HG03175 (cell line): ENCODE data around the gene GLT8D2.

Source experiments
- ATAC-seq: cut with Tn5 transposase; IDR thresholded peaks from one replicate; pipeline ENCODE4 v1.9.1; 2021; ENCODE audit warnings: mild to moderate bottlenecking, moderate library complexity; ENCODE audit not compliant: unreplicated experiment

GLT8D2 gene

DNA sequence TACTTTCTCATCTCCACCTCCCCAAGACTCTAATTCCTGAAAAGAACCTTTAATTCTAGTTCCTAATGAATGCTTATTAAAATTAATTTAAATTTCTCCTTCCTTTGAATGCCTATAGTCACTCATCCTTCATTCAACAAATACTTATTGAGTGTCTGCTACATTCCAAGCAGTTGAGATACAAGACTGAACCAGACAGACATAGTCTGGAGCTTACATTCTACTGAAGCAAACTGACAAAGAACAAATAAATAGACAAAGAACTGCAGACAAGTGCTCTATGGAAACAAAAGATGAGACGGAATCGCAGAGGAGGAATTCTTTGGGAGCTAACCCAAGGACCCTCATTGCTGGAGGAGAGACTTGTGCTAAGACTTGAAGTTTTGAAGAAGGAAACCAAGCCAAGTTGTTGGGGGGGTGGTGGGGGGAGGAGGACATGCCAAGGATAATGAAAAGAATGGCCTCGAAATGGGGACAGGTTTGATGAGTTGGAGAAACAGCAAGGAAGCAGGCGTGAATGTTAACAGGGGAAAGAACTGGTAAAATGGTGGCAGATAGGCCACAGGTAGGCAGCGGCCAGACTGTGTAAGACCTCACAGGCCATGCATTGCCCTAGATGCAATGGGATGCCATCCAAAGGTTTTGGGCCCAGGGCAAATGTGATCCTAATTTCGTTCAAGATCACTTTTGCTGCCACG, 94.0 kb downstream of the GLT8D2 start:
- ATAC-seq = no peak

DNA sequence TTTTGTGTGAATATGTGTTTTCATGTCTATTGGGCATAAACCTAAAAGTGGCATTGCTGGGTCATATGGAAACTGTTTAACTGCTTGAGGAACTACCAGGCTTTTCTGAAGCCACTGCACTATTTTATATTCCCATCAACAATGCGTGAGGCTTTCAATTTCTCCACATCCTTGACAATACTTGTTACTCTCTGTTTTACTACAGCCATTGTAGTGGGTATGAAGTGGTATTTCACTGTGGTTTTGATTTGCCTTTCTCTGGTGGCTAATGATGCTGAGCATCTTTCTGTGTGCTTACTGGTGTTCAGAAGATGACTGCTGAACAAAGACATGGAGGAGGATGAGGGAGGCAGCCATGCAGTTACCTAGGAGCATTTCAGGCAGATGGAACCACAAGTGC, 97.5 kb downstream of the GLT8D2 start:
- ATAC-seq = no peak

DNA sequence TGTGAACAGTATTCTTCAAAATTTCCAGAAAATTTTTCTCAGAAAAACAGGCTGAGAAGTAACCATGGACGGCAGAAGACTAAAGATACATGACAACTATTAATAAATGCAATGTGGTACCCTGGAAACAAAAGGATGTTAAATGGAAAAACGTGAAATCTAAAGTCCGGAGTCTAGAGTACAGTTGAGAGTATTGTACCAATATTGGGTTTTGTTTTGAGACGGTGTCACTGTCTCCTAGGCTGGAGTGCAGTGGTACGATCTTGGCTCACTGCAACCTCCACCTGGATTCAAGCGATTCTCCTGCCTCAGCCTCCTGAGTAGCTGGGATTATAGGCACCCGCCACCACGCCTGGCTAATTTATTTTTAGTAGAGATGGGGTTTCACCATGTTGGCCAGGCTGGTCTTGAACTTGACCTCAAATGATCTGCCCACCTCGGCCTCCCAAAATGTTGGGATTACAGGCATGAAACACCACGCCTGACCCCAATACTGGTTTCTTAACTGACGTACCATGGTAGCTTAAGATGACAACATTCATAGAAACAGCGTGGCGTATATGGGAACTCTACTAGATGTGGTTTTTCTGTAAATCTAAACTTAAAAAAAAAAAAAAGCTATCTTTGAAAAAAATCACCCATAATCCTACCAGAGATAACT, 101.1 kb downstream of the GLT8D2 start:
- ATAC-seq = no peak

DNA sequence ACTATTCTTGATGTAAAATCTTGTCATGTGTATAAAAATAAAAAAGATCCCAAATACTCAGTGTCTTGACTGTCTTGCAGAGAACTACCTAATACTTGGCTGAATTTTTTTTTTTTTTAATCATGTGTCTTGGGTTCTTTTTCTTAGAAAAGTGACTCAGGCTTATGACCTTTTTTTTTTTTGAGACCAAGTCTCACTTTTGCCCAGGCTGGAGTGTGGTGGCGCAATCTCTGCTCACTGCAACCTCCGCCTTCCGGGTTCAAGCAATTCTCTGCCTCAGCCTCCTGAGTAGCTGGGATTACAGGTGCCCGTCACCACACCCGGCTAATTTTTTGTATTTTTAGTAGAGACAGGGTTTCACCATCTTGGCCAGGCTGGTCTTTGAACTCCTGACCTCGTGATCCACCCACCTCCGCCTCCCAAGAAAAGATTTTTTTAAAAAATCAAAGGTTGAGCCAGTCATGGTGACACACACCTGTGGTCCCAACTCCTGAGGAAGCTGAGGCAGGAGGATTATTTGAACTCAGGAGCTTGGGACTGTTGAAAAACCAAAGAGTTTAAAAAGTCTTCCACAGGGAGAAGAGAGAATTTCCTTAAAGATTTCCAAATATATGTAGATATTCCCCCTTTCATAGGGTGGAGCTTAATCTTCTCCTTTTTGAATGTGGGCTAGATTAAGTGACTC, 102.0 kb downstream of the GLT8D2 start:
- ATAC-seq = no peak

DNA sequence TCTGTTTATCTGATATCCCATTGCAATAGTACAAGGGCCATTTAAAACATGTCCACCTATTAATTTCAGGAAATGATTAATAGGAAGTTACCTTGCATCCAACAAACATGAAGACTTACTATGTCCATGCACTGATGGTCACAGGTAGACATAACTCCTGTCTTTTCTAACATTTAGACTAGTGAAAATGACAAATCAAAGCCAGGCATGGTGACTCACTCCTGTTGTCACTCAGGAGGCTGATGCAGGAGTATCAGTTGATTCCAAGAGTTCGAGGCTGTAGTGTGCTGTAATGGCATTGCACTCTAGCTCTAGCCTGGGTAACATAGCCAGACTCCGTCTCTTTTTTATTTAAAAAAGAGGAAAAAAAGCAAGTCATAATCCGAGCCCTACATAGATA, 105.0 kb downstream of the GLT8D2 start:
- ATAC-seq = no peak
